MM.1S (cell line): ENCODE data around the gene GRIK1.

ENCODE experiments used
- CTCF ChIP-seq: fragments of 300-600 bp; sonication (generic); IDR thresholded peaks from 2 replicates; pipeline ENCODE4 v1.5.1; 2016; ENCODE audit warnings: antibody characterized with exemption, low read length, mixed read lengths
- EZH2phosphoT487 ChIP-seq: fragments of 300-600 bp; sonication (generic); IDR thresholded peaks from 2 replicates; pipeline ENCODE4 v1.6.1; 2018; ENCODE audit warnings: antibody characterized with exemption, low read length

GRCh38 chr21:29677326-29677725, 262.5 kb downstream of the GRIK1 start:
- TF ChIP-seq CTCF (no peak), EZH2phosphoT487 (no peak)
